BJ (cell line): ENCODE data around the gene DNAJB13. TPM values are rescaled to one million over a fixed set of nuclear protein-coding genes. Genes with fewer than 3 reads are reported as not detected.

ENCODE experiments used
- CTCF ChIA-PET: fragments of 350-600 bp; formaldehyde crosslinking; extraction: SDS; loops from one replicate; lab custom pipeline; 2021; ENCODE audit warnings: antibody characterized with exemption, inconsistent platforms; lab: Yijun Ruan, JAX
- POLR2A ChIA-PET: fragments of 300-600 bp; sonication (Branson Sonifier 250); formaldehyde crosslinking; extraction: SDS; loops from one replicate; lab custom pipeline; 2021; ENCODE audit warnings: antibody characterized with exemption; lab: Charles Lee
- DNase-seq: peaks from one replicate; pipeline ENCODE4 v3.0.0-alpha.2; 2011; ENCODE audit warnings: low read depth
- H3K27me3 ChIP-seq: 2 replicates; pipeline ENCODE4 v1.6.0; 2011; ENCODE audit warnings: low read length; ENCODE audit not compliant: control insufficient read depth, insufficient read depth
- H3K36me3 ChIP-seq: 2 replicates; pipeline ENCODE4 v1.5.1; 2011; ENCODE audit warnings: low read length; ENCODE audit not compliant: control insufficient read depth, insufficient read depth
- H3K4me3 ChIP-seq: 2 replicates; pipeline ENCODE4 v1.5.1; 2011; ENCODE audit warnings: low read depth, mild to moderate bottlenecking, control low read depth, low read length
- polyA plus RNA-seq: library from polyadenylated mRNA; depleted of rRNA; stranded (reverse); fragments of >200 nt; gene quantifications from 2 replicates; pipeline ENCODE4 v1.2.3, GENCODE V29; 2011
- TF ChIP-seq, protein P1 (sequence below): IDR thresholded peaks from 2 replicates; pipeline ENCODE4 v1.5.1; 2011; ENCODE audit warnings: low read depth, mild to moderate bottlenecking, control low read depth, inconsistent platforms, low read length, moderate library complexity; ENCODE audit not compliant: insufficient read depth

DNAJB13 gene
- polyA plus RNA-seq, 1 experiment: 0.47 TPM

DNA sequence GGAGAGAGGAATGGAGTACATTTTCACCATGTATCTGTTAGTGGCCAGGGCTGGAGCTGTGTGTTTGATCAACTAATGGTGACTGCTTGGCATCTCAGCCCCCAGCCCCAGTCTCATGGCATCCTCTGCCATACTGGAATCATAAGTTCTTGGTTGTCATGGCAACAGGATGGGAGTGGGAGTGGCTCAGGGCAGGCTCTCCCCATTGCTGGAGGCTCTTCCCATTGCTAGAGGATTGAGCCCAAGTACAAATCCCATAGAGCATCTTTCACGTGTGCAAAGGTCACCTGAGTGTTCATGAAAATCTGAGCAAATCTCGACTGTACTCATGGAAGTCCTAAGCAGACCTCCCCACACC, 14.9 kb downstream of the DNAJB13 start:
- Histone ChIP-seq H3K4me3 (no peak overlapping the region), H3K27me3 (no peaks in the 10 kb centered on the region), H3K36me3 (no peaks in the 10 kb centered on the region)
- DNase-seq: no peak
- TF ChIP-seq, protein P1, sequence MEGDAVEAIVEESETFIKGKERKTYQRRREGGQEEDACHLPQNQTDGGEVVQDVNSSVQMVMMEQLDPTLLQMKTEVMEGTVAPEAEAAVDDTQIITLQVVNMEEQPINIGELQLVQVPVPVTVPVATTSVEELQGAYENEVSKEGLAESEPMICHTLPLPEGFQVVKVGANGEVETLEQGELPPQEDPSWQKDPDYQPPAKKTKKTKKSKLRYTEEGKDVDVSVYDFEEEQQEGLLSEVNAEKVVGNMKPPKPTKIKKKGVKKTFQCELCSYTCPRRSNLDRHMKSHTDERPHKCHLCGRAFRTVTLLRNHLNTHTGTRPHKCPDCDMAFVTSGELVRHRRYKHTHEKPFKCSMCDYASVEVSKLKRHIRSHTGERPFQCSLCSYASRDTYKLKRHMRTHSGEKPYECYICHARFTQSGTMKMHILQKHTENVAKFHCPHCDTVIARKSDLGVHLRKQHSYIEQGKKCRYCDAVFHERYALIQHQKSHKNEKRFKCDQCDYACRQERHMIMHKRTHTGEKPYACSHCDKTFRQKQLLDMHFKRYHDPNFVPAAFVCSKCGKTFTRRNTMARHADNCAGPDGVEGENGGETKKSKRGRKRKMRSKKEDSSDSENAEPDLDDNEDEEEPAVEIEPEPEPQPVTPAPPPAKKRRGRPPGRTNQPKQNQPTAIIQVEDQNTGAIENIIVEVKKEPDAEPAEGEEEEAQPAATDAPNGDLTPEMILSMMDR: no peak
- ChIA-PET POLR2A (no interaction called here), CTCF (no interaction called here)

- TF ChIP-seq, protein P1: no peak
- POLR2A ChIA-PET: no interaction called here
- Histone ChIP-seq H3K27me3 (no peaks in the 10 kb centered on the region), H3K4me3 (no peak overlapping the region), H3K36me3 (no peaks in the 10 kb centered on the region)
- no peak for DNase-seq
- CTCF ChIA-PET: no interaction called here
Measured at GRCh38 chr11:73968356-73968966, 17.6 kb downstream of the DNAJB13 start.

DNA sequence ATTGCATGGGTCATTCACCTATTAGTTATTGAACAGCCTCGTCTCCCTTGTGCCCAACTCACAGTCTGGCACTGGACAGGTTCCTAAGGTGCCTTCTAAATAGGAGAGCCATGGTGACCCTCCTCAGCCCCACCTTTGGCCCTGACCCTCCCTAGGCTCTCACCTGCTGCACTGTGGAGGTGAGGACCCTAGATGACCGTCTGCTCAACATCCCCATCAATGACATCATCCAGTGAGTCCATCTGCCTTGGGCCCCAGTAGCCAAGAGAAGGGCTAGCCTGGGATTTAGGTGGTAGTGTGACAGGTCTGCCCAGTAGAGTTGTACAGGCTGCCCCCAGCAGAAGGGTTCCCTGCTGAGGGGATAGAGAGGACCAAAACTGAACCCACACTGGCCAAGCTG, 18.3 kb downstream of the DNAJB13 start:
- CTCF ChIA-PET: no interaction called here
- TF ChIP-seq, protein P1: no peak
- no peak for DNase-seq
- POLR2A ChIA-PET: no interaction called here
- no peak overlapping the region for H3K4me3 ChIP-seq
- H3K27me3 ChIP-seq: no peaks in the 10 kb centered on the region
- no peaks in the 10 kb centered on the region for H3K36me3 ChIP-seq

- DNase-seq: no peak
- POLR2A ChIA-PET: no interaction called here
- TF ChIP-seq, protein P1: no peak
- no peaks in the 10 kb centered on the region for H3K27me3 ChIP-seq
- CTCF ChIA-PET: interaction anchor here (1.6 kb wide), 1 partner anchor 480 kb away, joined by 3 read pairs; no protein-coding TSS in a partner anchor
- no peak overlapping the region for H3K4me3 ChIP-seq
- no peaks in the 10 kb centered on the region for H3K36me3 ChIP-seq
Measured at GRCh38 chr11:73969991-73970800, 19.4 kb downstream of the DNAJB13 start.

DNA sequence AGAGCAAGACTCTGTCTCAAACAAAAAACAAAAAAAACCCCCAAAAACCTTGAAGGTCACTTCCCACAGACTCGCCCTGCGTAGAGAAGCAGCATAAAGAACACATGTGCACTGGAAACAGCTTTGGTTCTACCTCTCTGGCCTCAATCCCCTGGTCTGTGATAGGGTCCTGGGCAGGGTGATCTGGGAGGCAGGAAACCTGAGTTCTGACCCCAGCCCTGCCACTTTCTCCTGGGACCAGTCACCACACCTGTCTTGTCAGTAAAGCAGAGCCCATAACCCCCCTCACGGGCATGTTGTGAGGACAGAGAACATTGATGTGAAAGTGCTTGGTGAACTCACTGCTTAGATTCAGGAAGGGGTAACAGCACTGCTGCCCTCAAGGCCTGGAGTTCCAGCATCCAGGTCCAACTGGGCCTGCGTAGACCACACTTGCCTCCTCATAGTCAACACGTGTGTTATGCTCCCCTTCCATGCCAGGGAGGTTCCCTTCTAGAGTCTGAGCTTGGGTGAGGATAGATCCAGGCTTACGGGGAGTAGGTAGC, 20.4 kb downstream of the DNAJB13 start:
- ChIA-PET CTCF (interaction anchor here (0.6 to 1.6 kb wide), 2 partner anchors 470 to 479 kb away, joined by 3 read pairs; no protein-coding TSS in a partner anchor), POLR2A (interaction anchor here (0.7 kb wide), 1 partner anchor 157 kb away, joined by 3 read pairs; no protein-coding TSS in a partner anchor)
- DNase-seq: no peak
- Histone ChIP-seq H3K4me3 (no peak overlapping the region), H3K36me3 (no peaks in the 10 kb centered on the region), H3K27me3 (no peaks in the 10 kb centered on the region)
- TF ChIP-seq, protein P1: no peak
